PC-9 (cell line): ENCODE measurements around the gene UCP1.

Experiments
- EZH2 ChIP-seq: fragments of 200-600 bp; sonication (generic); IDR thresholded peaks from 2 replicates; pipeline ENCODE4 v1.8.0; 2017; ENCODE audit warnings: antibody characterized with exemption, low read depth
- TF ChIP-seq, protein P1 (sequence below): fragments of 200-600 bp; sonication (generic); conservative IDR thresholded peaks from 2 replicates; pipeline ENCODE4 v1.6.1; 2017; ENCODE audit warnings: mixed run types, antibody characterized with exemption, mild to moderate bottlenecking, moderate library complexity

DNA sequence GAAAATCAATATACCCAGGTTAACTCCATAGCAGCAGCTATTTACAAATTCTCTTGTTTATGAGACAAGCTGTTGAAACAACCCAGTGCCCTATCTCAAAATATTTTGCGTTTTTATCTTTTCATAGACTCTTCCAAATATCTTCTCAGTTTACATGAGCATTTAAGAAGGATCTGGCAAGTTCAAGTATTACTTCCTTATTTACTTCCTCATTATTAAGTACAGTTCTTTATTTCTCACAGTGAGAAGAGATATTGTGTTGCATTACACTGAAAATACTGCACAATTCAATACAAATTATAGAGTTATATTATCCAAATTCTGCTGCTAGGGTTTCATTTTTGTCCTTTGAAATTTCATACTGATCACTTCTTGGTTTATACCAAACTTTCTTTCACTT, 43.6 kb upstream of the UCP1 start:
- TF ChIP-seq, protein P1, sequence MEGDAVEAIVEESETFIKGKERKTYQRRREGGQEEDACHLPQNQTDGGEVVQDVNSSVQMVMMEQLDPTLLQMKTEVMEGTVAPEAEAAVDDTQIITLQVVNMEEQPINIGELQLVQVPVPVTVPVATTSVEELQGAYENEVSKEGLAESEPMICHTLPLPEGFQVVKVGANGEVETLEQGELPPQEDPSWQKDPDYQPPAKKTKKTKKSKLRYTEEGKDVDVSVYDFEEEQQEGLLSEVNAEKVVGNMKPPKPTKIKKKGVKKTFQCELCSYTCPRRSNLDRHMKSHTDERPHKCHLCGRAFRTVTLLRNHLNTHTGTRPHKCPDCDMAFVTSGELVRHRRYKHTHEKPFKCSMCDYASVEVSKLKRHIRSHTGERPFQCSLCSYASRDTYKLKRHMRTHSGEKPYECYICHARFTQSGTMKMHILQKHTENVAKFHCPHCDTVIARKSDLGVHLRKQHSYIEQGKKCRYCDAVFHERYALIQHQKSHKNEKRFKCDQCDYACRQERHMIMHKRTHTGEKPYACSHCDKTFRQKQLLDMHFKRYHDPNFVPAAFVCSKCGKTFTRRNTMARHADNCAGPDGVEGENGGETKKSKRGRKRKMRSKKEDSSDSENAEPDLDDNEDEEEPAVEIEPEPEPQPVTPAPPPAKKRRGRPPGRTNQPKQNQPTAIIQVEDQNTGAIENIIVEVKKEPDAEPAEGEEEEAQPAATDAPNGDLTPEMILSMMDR: no peak
- TF ChIP-seq EZH2: no peak
